Mesenteric fat pad (tissue), 1 donor: Measurements from ENCODE around the gene PUSL1. TPM values are rescaled to one million over a fixed set of nuclear protein-coding genes. Genes with fewer than 3 reads are reported as not detected.

Source experiments
- DNase-seq: peaks from one replicate; pipeline ENCODE4 v3.0.0-alpha.2; 2020; ENCODE audit warnings: low spot score
- total RNA-seq: library from RNA; stranded (reverse); fragmentation: NEBNext Ultra II Directional; extraction: Animal tissue kit (Norgen Biotek cat#: 25700); gene quantifications from one replicate; pipeline ENCODE4 v1.2.1, GENCODE V29; 2021
- donor health status: DM: yes; HTN: yes; CAD: no.

The PUSL1 gene
- total RNA-seq, 1 donor from 2014 or later = 11.6 TPM

DNA sequence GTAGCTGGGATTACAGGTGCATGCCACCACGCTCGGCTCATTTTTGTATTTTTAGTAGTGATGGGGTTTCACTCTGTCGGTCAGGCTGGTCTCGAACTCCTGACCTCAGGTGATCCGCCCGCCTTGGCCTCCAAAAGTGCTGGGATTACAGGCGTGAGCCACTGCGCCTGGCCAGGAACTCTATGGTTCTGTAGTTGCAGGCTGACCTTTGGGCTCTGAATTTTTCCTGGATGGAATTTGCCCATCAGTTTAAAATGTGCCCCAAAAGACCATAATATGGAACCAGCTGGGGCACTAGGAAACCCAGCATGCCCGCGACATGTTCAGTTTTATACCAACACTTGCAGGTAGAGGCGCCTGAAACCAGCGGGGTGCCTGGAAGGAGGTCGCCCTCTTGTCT is 29.8 kb upstream of the PUSL1 start:
- no peak for DNase-seq

DNA sequence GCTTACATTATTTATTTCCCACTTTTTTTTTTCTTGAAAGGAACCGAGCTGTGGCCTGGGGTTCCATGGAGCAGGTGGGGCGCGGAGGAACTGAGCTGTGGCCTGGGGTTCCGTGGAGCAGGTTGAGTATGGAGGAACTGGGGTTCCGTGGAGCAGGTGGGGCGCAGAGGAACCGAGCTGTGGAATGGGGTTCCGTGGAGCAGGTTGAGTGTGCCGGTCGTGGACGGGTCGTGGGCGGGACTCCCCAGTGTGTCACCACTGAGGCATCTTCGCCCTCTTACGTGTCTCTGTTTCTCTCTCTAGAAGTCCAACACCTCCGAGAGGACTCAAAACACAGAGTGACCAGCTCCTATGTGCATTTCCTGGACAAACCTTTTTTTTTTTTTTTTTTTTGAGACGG is 29.4 kb upstream of the PUSL1 start:
- DNase-seq = no peak

GRCh38 chr1:1280782-1281481 is 27.5 kb upstream of the PUSL1 start:
- no peak for DNase-seq

DNA sequence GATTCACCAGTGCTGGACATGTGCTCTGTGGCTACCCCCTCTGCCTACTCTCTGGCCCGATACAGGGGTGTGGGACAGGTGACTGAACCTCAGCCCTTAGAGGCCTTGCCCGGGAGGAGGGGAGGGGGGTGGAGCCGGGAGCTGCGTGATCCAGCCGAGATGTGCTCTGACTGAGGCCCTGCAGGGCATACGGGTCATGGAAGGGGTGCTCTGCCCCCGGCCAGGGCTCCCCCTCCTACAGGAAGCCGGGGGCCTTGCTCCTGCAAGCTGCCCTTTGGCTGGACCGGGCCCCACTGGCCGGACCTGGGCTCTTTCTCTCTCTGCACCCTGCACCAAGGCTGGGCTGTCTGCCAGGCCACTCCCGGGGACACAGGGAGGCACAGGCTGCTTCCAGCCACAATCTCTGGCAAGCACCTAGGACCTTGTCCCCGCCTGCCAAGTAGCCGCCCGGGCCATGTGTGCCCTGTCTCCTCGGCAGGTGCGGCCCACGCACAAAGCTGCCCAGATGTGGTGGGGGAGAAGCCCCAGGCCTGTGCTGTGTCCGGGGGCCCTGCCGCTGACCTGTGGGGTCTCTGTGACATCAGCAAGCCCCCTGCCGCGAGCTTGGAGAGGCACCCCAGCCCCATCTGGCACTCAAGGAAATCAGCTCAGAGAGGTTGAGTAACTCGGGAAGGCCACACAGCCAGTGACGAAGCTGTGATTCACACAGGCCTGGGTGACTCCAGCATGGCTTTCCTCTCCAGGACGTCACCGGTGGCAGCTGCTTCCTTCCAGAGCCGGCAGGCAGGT is 26.7 kb upstream of the PUSL1 start:
- DNase-seq = no peak

GRCh38 chr1:1282998-1283397 is 25.4 kb upstream of the PUSL1 start:
- no peak for DNase-seq

DNA sequence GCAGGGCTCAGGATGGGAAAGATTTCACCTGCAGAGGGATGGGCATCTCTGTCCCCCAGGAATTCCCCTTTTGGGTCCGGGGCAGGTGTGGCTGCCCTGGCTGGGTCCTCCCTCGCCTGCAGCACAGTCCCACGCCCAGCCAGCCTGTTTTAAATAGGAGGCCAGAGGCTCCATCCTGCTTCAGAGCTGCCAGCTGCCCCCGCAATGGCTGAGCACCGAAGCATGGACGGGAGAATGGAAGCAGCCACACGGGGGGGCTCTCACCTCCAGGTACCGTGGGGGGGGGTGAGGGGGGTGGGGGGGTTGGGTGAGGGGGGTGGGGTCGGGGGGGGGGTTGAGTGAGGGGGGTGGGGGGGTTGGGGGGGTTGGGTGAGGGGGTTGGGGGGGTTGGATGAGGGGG is 24.6 kb upstream of the PUSL1 start:
- DNase-seq = no peak

- DNase-seq = no peak
Measured at GRCh38 chr1:1284221-1285101, 23.9 kb upstream of the PUSL1 start.

GRCh38 chr1:1285102-1285571 is 23.3 kb upstream of the PUSL1 start:
- DNase-seq = no peak

DNA sequence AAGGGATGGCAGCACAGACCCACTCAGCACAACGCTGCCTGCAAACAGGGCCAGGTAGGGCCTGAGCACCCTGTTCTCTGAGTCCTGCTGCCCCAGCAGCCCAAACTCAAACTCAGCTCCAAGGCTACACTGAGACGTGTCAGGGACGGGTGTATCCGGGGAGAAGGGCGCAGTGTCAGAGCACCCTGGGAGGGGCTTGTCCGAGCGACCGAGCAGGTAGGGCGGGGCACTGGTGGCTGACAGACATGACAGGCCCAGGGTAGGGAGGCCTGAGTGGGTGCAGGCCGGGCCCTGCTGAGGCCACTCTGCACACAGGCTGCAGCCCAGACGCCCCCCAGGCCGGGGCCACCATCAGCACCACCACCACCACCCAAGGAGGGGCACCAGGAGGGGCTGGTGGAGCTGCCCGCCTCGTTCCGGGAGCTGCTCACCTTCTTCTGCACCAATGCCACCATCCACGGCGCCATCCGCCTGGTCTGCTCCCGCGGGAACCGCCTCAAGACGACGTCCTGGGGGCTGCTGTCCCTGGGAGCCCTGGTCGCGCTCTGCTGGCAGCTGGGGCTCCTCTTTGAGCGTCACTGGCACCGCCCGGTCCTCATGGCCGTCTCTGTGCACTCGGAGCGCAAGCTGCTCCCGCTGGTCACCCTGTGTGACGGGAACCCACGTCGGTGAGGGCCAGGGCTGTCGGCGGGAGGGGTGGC is 22.6 kb upstream of the PUSL1 start:
- DNase-seq = no peak

DNA sequence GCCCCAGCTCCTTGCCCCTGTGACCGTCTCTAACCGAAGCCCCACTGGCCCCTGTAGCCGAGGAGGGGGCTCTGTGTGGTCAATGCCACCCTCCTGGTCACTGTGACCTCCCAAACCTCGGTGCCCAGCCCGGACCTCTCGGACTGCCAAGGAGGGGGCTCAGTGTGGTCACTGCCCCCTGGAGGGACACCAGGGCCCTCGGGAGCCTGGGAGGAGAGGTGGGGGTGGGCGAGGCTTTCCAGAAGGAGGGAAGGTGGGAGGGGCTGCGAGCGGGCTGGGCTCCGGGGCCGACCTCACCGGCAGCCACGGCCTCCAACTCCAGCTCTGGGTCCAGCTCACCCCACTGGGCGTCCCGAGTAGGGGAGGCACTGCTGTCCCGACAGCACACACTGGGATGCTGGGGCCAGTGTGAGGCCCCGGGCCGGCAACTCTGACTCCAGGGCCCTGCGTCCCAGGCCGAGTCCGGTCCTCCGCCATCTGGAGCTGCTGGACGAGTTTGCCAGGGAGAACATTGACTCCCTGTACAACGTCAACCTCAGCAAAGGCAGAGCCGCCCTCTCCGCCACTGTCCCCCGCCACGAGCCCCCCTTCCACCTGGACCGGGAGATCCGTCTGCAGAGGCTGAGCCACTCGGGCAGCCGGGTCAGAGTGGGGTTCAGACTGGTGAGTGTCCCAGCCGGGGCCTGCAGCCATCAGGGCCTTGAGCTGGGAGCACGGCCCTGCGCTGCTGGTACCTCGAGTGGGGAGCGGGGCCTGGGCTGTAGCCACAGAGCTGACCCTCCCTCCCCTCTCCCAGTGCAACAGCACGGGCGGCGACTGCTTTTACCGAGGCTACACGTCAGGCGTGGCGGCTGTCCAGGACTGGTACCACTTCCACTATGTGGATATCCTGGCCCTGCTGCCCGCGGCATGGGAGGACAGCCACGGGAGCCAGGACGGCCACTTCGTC is 21.8 kb upstream of the PUSL1 start:
- DNase-seq = no peak

- DNase-seq = no peak
Measured at GRCh38 chr1:1287288-1288110, 20.9 kb upstream of the PUSL1 start.

- no peak for DNase-seq
Measured at GRCh38 chr1:1290238-1290731, 18.1 kb upstream of the PUSL1 start.

GRCh38 chr1:1291023-1291528 is 17.3 kb upstream of the PUSL1 start:
- DNase-seq = no peak

DNA sequence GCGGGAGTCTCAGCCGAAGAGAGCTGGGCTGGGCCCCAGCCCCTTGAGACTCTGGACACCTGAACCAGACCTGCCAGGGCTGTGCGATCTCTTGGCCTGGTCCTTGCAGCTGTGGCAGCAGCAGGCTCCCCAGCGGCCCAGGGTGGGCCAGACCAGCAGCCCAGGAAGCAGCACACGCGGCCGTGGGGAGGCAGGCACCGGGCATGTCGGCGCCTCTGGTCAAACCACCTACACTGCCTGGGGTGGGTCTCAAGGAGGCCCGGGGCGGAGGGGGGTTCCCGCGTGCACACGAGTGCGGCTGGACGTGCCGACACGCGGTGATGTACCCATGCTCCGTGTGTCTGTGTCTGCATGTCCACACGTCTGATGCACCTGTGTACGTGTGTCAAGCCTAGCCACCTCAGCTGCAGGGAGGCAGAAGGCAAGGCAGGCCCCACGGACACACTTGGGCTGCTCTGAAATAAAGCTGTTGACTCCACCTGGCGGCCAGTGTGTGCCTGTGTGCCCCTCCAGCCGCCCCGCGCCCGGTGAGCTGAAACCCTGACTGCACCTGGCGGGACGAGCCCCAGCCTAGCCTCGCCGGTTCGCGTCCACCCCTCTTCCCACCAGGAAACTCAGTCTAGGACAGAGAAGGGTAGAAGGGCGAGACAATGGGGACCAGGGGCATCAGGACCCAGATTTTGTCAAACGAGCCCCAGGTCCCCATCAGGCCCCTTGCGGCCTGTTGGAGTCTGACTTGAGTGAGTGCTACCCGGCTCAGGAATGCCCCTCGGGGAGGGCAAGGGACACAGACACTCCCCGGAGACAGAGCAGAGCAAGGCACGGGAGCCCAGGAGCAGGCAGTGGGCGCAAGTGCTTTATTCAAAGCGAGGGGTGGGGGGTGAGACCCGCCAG is 16.6 kb upstream of the PUSL1 start:
- no peak for DNase-seq

- no peak for DNase-seq
Measured at GRCh38 chr1:1292442-1292779, 16.0 kb upstream of the PUSL1 start.

DNA sequence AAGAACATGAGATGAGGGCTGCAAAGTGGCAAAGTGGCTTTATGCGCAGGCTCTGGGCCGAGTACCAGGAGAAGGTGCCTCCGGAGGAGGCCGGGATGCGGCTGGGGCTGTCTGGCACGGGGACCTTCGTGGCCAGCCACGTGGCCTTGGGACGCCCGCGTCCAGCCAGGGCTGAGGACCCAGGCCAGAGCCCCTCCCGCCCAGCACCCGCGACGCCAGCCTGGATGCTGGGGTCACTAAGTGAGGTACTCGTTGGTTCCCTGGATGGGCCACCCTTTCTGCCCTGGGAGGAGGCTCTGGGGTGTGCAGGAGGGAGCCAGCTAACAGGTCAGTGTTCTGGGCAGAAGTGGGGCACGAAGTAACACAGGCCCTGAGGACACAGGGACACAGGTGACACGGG is 15.5 kb upstream of the PUSL1 start:
- no peak for DNase-seq
